A549 (cell line): ENCODE data around the gene BCL2.

ENCODE experiments used
- CTCF ChIP-seq: fragments of >200 bp; sonication (Bioruptor Twin); formaldehyde crosslinking; IDR thresholded peaks from 3 replicates; pipeline ENCODE4 v1.5.1; 2016
- ESRRA ChIP-seq: fragments of 150-350 bp; IDR thresholded peaks from 2 replicates; pipeline ENCODE4 v1.6.1; 2014; ENCODE audit warnings: mild to moderate bottlenecking, low read length, borderline replicate concordance
- MAX ChIP-seq: IDR thresholded peaks from 2 replicates; pipeline ENCODE4 v1.6.1; 2012
- MYC ChIP-seq: IDR thresholded peaks from 2 replicates; pipeline ENCODE4 v1.6.1; 2012; ENCODE audit warnings: mild to moderate bottlenecking, inconsistent platforms, low read length, improper control_type of control experiment, borderline replicate concordance
- PBX3 ChIP-seq: IDR thresholded peaks from 2 replicates; pipeline ENCODE4 v1.6.1; 2012
- POLR2A ChIP-seq: IDR thresholded peaks from 2 replicates; pipeline ENCODE4 v1.6.1; 2012; ENCODE audit warnings: mild to moderate bottlenecking, low read length
- SMC3 ChIP-seq: fragments of >200 bp; sonication (Bioruptor Twin); formaldehyde crosslinking; IDR thresholded peaks from 3 replicates; pipeline ENCODE4 v1.6.1; 2018; ENCODE audit warnings: inconsistent platforms

GRCh38 chr18:63247506-63247905 is 72.1 kb downstream of the BCL2 start:
- no peak for TF ChIP-seq CTCF
- no peak for TF ChIP-seq POLR2A
- TF ChIP-seq PBX3: no peak
- TF ChIP-seq ESRRA: no peak
- TF ChIP-seq SMC3: no peak
- TF ChIP-seq MYC: no peak
- TF ChIP-seq MAX: no peak
